Keratinocyte (primary cell): Measurements from ENCODE around the gene MACROH2A2. TPM values are rescaled to one million over a fixed set of nuclear protein-coding genes. Genes with fewer than 3 reads are reported as not detected.
"Not testable (repeated sequence)": the region's sequence is repeated elsewhere in the genome, so short reads cannot be mapped to it uniquely, and the experiment has no call there.

Experiments
- DNase-seq: peaks from one replicate; pipeline ENCODE4 v3.0.0-alpha.2; 2011; ENCODE audit warnings: low read depth, missing footprints, low spot score
- FAIRE-seq: peaks from 2 replicates; lab custom pipeline; 2011; peaks lifted over from hg19 to GRCh38; lab: Jason Lieb, UNC
- H2AFZ ChIP-seq: 2 replicates; pipeline ENCODE4 v1.6.0; 2012; ENCODE audit warnings: low read length, control low read depth, inconsistent platforms; ENCODE audit not compliant: control insufficient read depth
- H3K27ac ChIP-seq: 2 replicates; pipeline ENCODE4 v1.5.1; 2011; ENCODE audit warnings: low read length; ENCODE audit not compliant: control insufficient read depth, insufficient read depth
- H3K27me3 ChIP-seq: 3 replicates; pipeline ENCODE4 v1.6.0; 2011; ENCODE audit warnings: low read length; ENCODE audit not compliant: control insufficient read depth, insufficient read depth; ENCODE audit errors: extremely low read depth
- H3K36me3 ChIP-seq, 2 experiments: 2 replicates in 1 of 2; 3 replicates in 1 of 2; pipeline ENCODE4 v1.5.1; 2011; ENCODE audit warnings: low read length in 2 of 2, mild to moderate bottlenecking in 1 of 2; ENCODE audit not compliant: control insufficient read depth in 2 of 2, insufficient read depth in 2 of 2; ENCODE audit errors: extremely low read depth in 1 of 2
- H3K4me1 ChIP-seq: 3 replicates; pipeline ENCODE4 v1.5.1; 2011; ENCODE audit warnings: low read length; ENCODE audit not compliant: control insufficient read depth, insufficient read depth; ENCODE audit errors: extremely low read depth
- H3K4me2 ChIP-seq: 3 replicates; pipeline ENCODE4 v1.6.0; 2011; ENCODE audit warnings: low read depth, low read length; ENCODE audit not compliant: control insufficient read depth, insufficient read depth; ENCODE audit errors: extremely low read depth
- H3K4me3 ChIP-seq, 3 experiments: fragments of 200-600 bp in 1 of 3; sonication (generic) in 1 of 3; 2 replicates in 2 of 3; 3 replicates in 1 of 3; pipeline ENCODE4 v1.5.1; 2011 to 2016; ENCODE audit warnings: low read length in 3 of 3, mild to moderate bottlenecking in 3 of 3, control low read depth in 2 of 3, inconsistent platforms in 1 of 3, low read depth in 1 of 3, mixed read lengths in 1 of 3, mixed run types in 1 of 3, moderate library complexity in 1 of 3; ENCODE audit not compliant: control insufficient read depth in 2 of 3, insufficient read depth in 2 of 3; ENCODE audit errors: extremely low read depth in 1 of 3
- H3K79me2 ChIP-seq: 2 replicates; pipeline ENCODE4 v1.6.0; 2012; ENCODE audit warnings: low read length; ENCODE audit not compliant: control insufficient read depth, insufficient read depth
- H3K9ac ChIP-seq: 3 replicates; pipeline ENCODE4 v1.6.0; 2011; ENCODE audit warnings: low read length; ENCODE audit not compliant: control insufficient read depth, insufficient read depth; ENCODE audit errors: extremely low read depth
- H3K9me1 ChIP-seq: 3 replicates; pipeline ENCODE4 v1.6.0; 2011; ENCODE audit warnings: low read length; ENCODE audit not compliant: control insufficient read depth, insufficient read depth; ENCODE audit errors: extremely low read depth
- H3K9me3 ChIP-seq: 2 replicates; pipeline ENCODE4 v1.5.1; 2012; ENCODE audit warnings: low read depth, low read length; ENCODE audit not compliant: control insufficient read depth
- H4K20me1 ChIP-seq: 3 replicates; pipeline ENCODE4 v1.6.0; 2011; ENCODE audit warnings: low read length; ENCODE audit not compliant: control insufficient read depth, insufficient read depth; ENCODE audit errors: extremely low read depth
- EZH2 ChIP-seq: IDR thresholded peaks from one replicate; pipeline ENCODE4 v1.6.1; 2012; ENCODE audit warnings: inconsistent platforms, mild to moderate bottlenecking, low read length, moderate library complexity
- dilution Hi-C: fragments of 300-500 bp; cut with MboI; formaldehyde crosslinking; loops from one replicate; pipeline ENCODE4 v1.7.0; 2020; ENCODE audit warnings: low sequenced_read_pairs; ENCODE audit not compliant: extremely low pct_ligation_motif_present
- polyA plus RNA-seq, 5 experiments: library from polyadenylated mRNA; depleted of rRNA in 3 of 5; stranded (reverse) in 3 of 5; stranded (forward) in 1 of 5; unstranded in 1 of 5; fragments of >200 nt; gene quantifications; 1 replicate in 1 of 5; 2 replicates in 3 of 5; 3 replicates in 1 of 5; pipeline versions ENCODE4 v1.2.1 to v1.2.3, GENCODE V29; 2011 to 2012; ENCODE audit warnings: missing spikeins in 2 of 5, low read depth in 1 of 5, low replicate concordance in 1 of 5
- TF ChIP-seq, protein P1 (sequence below), 3 experiments: IDR thresholded peaks in 1 of 3; conservative IDR thresholded peaks in 1 of 3; optimal IDR thresholded peaks in 1 of 3; 2 replicates in 2 of 3; 3 replicates in 1 of 3; pipeline versions ENCODE3 to v1.5.1; 2011; ENCODE audit warnings: low read length in 3 of 3, mild to moderate bottlenecking in 3 of 3, moderate library complexity in 2 of 3, control low read depth in 1 of 3, inconsistent platforms in 1 of 3; ENCODE audit not compliant: insufficient read depth in 2 of 3; ENCODE audit errors: extremely low read depth in 1 of 3

Gene MACROH2A2
- polyA plus RNA-seq, 1 donor (not counting 4 experiments of a cell fraction or from before 2014, with no cell fraction given) = 11.6 TPM

DNA sequence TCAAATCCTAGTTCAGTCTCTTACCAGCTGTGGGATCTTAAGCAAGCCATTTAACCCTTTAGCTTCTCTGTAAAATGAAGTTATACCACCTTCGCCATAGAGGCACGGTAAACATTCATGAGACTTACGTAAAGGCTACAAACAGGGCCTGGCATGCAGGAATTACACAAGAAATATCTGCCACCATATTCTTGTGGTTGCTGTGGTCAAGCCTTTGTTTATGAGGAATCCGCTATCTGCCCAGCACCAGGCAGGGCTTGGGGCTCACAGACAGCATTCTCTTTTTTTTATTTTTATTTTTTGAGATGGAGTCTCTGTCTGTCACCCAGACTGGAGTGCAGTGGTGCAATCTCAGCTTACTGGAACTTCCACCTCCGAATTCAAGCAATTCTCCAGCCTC lies 70.1 kb downstream of the MACROH2A2 start:
- Histone ChIP-seq H2AFZ (no peak overlapping the region), H3K9ac (no peak overlapping the region), H4K20me1 (no peaks in the 10 kb centered on the region), H3K4me2 (no peak overlapping the region), H3K27me3 (no peaks in the 10 kb centered on the region), H3K4me1 (no peaks in the 10 kb centered on the region), H3K9me1 (peaks cover 2% of the 10 kb centered on the region), H3K27ac (no peak overlapping the region), H3K4me3 (no peak overlapping the region), H3K36me3 (no peaks in the 10 kb centered on the region), H3K79me2 (no peaks in the 10 kb centered on the region), H3K9me3 (no peaks in the 10 kb centered on the region)
- DNase-seq (no peak), FAIRE-seq (no peak)
- dilution Hi-C loops = no loop called here
- no peak for TF ChIP-seq EZH2
- TF ChIP-seq, protein P1, sequence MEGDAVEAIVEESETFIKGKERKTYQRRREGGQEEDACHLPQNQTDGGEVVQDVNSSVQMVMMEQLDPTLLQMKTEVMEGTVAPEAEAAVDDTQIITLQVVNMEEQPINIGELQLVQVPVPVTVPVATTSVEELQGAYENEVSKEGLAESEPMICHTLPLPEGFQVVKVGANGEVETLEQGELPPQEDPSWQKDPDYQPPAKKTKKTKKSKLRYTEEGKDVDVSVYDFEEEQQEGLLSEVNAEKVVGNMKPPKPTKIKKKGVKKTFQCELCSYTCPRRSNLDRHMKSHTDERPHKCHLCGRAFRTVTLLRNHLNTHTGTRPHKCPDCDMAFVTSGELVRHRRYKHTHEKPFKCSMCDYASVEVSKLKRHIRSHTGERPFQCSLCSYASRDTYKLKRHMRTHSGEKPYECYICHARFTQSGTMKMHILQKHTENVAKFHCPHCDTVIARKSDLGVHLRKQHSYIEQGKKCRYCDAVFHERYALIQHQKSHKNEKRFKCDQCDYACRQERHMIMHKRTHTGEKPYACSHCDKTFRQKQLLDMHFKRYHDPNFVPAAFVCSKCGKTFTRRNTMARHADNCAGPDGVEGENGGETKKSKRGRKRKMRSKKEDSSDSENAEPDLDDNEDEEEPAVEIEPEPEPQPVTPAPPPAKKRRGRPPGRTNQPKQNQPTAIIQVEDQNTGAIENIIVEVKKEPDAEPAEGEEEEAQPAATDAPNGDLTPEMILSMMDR (optimal IDR thresholded peaks at IDR 0.05 in 1 of 3, IDR thresholded peaks at IDR 0.05 in 1 of 3, conservative IDR thresholded peaks at IDR 0.05 in 1 of 3; ENCODE audit: extremely low read depth in 1 of 3, insufficient read depth in 2 of 3, low read length in 3 of 3) = no peak

DNA sequence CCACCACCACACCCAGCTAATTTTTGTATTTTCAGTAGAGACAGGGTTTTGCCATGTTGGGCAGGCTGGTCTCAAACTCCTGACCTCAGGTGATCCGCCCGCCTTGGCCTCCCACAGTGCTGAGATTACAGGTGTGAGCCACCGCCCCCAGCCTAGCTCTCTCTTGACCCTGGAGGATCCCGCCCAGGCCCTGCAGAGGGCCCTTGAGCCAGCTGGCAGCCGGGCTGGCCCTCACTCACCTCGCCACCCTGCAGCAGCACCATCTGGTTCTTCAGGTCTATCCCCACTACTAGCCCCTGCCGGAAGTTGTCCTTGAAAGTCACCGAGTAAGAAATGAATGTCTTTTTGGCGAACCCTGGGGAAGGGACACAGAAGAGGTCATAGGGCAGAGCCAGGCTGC lies 70.5 kb downstream of the MACROH2A2 start:
- H3K4me1 ChIP-seq, H2AFZ ChIP-seq, H4K20me1 ChIP-seq, DNase-seq, dilution Hi-C loops, H3K9me3 ChIP-seq, H3K27me3 ChIP-seq, H3K4me3 ChIP-seq, H3K36me3 ChIP-seq, H3K27ac ChIP-seq, H3K4me2 ChIP-seq, H3K9ac ChIP-seq, H3K79me2 ChIP-seq, H3K9me1 ChIP-seq, FAIRE-seq: not testable (repeated sequence)

DNA sequence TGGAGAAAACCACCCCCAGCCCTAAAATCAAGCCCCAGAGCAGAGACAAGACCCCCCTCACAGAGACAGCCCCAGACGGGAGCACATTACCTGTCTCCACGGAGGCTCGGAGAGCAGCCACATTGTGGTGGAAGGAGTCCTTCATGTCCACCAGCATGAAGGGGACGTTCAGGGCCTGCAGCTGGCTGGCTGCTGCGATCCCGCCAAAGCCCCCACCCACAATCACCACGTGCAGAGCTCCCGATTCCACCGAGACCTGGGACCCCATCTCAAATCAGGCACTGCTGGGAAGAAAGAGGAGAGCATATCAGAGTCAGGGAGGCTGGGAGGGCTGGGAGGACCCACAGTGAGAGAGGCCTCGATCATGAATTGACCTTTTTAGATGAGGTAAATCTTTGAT lies 71.2 kb downstream of the MACROH2A2 start:
- Histone ChIP-seq H3K9me1 (peaks cover 2% of the 10 kb centered on the region), H3K4me1 (no peaks in the 10 kb centered on the region), H3K4me3 (no peak overlapping the region), H4K20me1 (no peaks in the 10 kb centered on the region), H3K4me2 (no peak overlapping the region), H3K9ac (no peak overlapping the region), H3K27me3 (no peaks in the 10 kb centered on the region), H3K27ac (no peak overlapping the region), H3K9me3 (no peaks in the 10 kb centered on the region), H3K36me3 (no peaks in the 10 kb centered on the region), H3K79me2 (no peaks in the 10 kb centered on the region), H2AFZ (no peak overlapping the region)
- DNase-seq (no peak), FAIRE-seq (no peak)
- TF ChIP-seq EZH2 = no peak
- TF ChIP-seq, protein P1 (optimal IDR thresholded peaks at IDR 0.05 in 1 of 3, IDR thresholded peaks at IDR 0.05 in 1 of 3, conservative IDR thresholded peaks at IDR 0.05 in 1 of 3; ENCODE audit: extremely low read depth in 1 of 3, insufficient read depth in 2 of 3, low read length in 3 of 3) = no peak
- dilution Hi-C loops = no loop called here
